Mammary epithelial cell (primary cell): ENCODE data around the gene TMEM163.

Experiments used
- EZH2 ChIP-seq: IDR thresholded peaks from 2 replicates; pipeline ENCODE4 v1.6.1; 2012; ENCODE audit warnings: low read length, inconsistent platforms, borderline replicate concordance
- TF ChIP-seq, protein P1 (sequence below), 2 donors: IDR thresholded peaks in 1 of 2; conservative IDR thresholded peaks in 1 of 2; 2 replicates each; pipeline ENCODE4 v1.5.1; 2011 to 2012; ENCODE audit warnings: inconsistent platforms in 2 of 2, low read length in 2 of 2, mild to moderate bottlenecking in 2 of 2, control low read depth in 1 of 2, low read depth in 1 of 2; ENCODE audit not compliant: insufficient read depth in 1 of 2; ENCODE audit errors: extremely low read depth in 1 of 2

DNA sequence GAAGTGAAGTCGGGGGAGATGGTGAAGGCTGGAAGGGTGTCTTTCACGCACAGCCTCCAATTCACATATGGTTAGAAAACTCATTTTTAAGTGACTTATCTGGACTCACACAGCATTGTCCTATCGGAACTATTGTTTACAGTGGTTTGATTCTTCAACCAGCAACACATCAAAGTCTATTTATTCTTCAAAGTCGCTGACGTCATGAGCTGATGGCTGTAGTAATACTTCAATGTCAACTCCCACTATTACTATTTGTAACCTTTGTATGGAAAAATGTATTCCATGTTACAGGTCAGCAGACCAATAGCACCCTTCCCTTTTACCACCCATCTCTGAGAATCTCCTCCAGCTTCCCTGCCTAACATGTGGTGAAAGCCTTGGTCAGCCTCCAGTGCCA, 47.8 kb upstream of the TMEM163 start:
- TF ChIP-seq EZH2: no peak
- TF ChIP-seq, protein P1, sequence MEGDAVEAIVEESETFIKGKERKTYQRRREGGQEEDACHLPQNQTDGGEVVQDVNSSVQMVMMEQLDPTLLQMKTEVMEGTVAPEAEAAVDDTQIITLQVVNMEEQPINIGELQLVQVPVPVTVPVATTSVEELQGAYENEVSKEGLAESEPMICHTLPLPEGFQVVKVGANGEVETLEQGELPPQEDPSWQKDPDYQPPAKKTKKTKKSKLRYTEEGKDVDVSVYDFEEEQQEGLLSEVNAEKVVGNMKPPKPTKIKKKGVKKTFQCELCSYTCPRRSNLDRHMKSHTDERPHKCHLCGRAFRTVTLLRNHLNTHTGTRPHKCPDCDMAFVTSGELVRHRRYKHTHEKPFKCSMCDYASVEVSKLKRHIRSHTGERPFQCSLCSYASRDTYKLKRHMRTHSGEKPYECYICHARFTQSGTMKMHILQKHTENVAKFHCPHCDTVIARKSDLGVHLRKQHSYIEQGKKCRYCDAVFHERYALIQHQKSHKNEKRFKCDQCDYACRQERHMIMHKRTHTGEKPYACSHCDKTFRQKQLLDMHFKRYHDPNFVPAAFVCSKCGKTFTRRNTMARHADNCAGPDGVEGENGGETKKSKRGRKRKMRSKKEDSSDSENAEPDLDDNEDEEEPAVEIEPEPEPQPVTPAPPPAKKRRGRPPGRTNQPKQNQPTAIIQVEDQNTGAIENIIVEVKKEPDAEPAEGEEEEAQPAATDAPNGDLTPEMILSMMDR (conservative IDR thresholded peaks at IDR 0.05 in 1 of 2, IDR thresholded peaks at IDR 0.05 in 1 of 2; ENCODE audit: extremely low read depth in 1 of 2, insufficient read depth in 1 of 2, low read depth in 1 of 2, low read length in 2 of 2): no peak
